Activated CD8-positive, alpha-beta memory T cell treated with anti-CD3 and anti-CD28 coated beads for 24 hours (primary cell): ENCODE results near the gene MBL2.

ENCODE experiments used
- DNase-seq: peaks from one replicate; pipeline ENCODE4 v3.0.0-alpha.2; 2020

Gene MBL2

DNA sequence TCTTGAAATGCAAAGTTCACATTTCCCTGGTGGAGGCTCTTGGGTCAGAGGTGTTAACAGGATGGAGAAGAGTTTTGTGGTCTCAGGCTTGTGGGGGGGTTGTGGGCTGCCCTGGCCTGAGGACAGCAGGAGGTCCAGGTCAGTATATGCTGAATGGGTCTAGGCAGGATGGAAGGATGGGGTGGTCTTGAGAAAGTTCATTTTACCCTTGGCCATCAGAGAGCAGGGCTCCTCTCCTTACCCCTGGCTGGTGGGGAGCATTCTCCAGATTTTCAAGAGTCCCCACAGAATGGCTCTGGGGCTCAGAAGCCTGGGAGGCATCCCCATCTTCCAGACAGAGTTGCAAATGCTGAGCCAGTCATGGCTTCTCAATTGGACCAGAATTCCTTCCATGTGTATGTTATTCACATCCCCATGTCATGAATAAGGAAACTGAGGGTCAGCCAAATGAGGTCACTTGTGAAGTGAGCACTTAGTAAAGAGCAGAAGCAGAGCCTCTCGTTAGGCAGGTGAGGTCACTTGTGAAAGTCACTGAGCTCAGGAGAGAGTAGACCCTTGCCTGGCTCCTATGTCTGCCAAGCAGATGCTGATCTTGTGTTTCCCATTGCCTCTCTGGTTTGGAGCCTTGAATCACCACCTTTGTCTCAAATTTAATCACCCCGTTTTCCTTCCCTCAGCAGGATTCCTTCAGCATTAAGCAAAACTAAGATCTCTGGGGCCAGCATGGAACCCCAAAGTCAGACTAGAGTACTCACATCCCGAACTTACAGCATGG, 33.0 kb downstream of the MBL2 start:
- DNase-seq, result no peak

DNA sequence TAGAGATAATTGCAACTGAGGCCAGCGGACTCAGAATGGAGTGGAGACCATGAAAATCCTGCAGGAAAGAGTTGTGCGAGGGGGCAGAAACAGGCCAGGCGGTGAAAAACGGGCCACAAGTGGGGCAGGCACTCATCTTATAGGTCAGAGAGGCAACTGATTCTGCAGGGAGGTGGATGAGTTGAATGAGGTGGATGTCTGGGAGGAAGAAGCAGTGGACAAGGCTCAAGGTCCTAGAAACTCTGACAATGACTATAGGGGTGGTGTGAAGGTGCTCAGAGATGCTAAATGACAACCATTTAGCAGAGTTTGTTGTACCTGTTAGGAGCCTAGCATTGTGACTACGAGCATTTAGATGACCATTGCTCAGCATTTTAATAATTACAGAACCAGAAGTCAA, 33.6 kb downstream of the MBL2 start:
- no peak for DNase-seq

DNA sequence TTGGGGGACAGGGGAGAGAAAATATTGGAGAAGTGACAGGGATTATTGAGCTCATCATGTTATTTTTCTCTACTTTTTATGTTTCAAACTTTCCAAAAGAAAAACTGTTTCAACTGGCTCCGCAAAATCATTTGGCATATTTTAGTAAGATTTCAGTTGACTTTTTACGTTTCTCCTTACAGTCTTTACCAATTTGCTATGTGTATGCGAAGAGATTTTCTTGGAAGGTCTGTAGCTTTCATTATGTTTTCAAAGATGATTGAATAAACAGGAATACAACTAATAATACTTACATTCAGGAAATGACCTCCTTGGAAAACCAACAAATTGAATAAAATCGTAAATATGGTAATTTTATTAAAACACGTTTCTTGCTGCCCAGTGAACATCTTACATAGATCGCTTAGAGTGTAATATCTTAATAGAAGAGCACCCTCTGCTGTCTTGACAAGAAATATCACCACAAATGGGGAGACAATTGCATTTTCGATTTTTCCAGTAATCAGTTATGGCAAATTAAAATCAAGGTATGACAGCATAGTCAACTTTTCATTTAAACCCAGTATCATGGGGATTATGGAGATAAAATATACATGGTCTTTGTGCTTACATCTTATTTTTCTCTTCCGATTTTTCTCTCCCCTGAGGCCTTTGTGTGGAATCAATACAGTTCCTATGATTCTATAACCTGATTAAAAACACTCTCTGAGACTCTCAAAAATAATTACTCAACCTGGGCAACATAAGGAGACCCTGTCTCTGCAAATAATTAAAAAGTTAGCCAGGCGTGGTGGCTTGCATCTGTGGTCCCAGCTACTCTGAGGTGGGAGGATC, 43.1 kb downstream of the MBL2 start:
- no peak for DNase-seq

- no peak for DNase-seq
Observed at GRCh38 chr10:52720018-52720417, 52.6 kb downstream of the MBL2 start.
